ENCODE data around the gene LGR6. TPM values are rescaled to one million over a fixed set of nuclear protein-coding genes. Genes with fewer than 3 reads are reported as not detected.

Gene LGR6
- total RNA-seq, 4 donors from 2014 or later, result 0.53 to 3.3 (median 2.3) TPM

DNA sequence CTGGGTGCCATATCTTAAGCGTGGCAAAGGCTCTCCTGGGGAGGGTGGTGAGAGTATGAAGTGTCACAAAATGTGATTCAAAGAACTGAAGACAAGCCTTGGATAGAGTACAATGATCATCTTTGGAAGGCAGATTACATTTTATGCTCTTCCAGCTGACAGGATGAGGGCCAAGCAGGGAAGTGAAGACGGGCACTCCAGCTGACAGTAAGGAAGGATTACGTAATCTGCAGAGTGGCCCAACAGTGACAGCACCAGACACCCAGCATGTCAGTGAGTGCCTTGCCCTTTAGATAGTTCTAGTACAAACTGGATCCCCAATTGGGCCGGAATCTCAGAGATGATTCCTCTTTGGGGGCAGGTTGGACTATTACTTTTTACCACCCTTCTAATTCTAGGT is 95.4 kb downstream of the LGR6 start:
- Histone ChIP-seq H3K27me3 (no peaks in the 10 kb centered on the region), H3K9me3 (no peaks in the 10 kb centered on the region), H3K4me3 (no peak overlapping the region), H3K36me3 (no peaks in the 10 kb centered on the region), H3K27ac (no peak overlapping the region), H3K4me1 (no peaks in the 10 kb centered on the region)
- TF ChIP-seq, protein P1, sequence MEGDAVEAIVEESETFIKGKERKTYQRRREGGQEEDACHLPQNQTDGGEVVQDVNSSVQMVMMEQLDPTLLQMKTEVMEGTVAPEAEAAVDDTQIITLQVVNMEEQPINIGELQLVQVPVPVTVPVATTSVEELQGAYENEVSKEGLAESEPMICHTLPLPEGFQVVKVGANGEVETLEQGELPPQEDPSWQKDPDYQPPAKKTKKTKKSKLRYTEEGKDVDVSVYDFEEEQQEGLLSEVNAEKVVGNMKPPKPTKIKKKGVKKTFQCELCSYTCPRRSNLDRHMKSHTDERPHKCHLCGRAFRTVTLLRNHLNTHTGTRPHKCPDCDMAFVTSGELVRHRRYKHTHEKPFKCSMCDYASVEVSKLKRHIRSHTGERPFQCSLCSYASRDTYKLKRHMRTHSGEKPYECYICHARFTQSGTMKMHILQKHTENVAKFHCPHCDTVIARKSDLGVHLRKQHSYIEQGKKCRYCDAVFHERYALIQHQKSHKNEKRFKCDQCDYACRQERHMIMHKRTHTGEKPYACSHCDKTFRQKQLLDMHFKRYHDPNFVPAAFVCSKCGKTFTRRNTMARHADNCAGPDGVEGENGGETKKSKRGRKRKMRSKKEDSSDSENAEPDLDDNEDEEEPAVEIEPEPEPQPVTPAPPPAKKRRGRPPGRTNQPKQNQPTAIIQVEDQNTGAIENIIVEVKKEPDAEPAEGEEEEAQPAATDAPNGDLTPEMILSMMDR (IDR thresholded peaks at IDR 0.05), result no peak
- no peak for TF ChIP-seq POLR2A (IDR thresholded peaks at IDR 0.05)
- no peak for DNase-seq

DNA sequence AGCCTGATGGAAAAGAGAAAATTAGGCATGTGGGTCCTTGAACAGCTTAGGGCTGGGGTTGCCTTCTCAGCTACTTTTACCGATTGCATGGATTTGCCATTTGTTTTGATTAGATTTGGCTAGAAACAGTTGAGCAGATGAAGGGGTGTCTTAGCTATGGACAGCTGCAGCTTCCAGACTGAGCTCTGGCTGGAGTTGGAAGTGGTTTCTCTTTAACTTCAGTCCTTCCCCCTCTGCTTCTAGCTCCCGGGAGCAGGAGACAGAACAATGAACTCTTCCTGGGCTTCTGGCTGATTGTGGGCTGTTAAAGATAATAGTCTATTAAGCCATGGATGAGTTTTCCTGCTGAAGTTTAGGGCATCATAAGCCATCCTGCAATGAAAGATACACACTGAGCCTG is 97.4 kb downstream of the LGR6 start:
- no peak for DNase-seq
- TF ChIP-seq, protein P1 (IDR thresholded peaks at IDR 0.05), result no peak
- TF ChIP-seq POLR2A (IDR thresholded peaks at IDR 0.05), result no peak
- H3K4me1 ChIP-seq, result no peaks in the 10 kb centered on the region
- H3K27ac ChIP-seq, result no peak overlapping the region
- no peaks in the 10 kb centered on the region for H3K27me3 ChIP-seq
- H3K36me3 ChIP-seq, result no peaks in the 10 kb centered on the region
- no peak overlapping the region for H3K4me3 ChIP-seq
- no peaks in the 10 kb centered on the region for H3K9me3 ChIP-seq

DNA sequence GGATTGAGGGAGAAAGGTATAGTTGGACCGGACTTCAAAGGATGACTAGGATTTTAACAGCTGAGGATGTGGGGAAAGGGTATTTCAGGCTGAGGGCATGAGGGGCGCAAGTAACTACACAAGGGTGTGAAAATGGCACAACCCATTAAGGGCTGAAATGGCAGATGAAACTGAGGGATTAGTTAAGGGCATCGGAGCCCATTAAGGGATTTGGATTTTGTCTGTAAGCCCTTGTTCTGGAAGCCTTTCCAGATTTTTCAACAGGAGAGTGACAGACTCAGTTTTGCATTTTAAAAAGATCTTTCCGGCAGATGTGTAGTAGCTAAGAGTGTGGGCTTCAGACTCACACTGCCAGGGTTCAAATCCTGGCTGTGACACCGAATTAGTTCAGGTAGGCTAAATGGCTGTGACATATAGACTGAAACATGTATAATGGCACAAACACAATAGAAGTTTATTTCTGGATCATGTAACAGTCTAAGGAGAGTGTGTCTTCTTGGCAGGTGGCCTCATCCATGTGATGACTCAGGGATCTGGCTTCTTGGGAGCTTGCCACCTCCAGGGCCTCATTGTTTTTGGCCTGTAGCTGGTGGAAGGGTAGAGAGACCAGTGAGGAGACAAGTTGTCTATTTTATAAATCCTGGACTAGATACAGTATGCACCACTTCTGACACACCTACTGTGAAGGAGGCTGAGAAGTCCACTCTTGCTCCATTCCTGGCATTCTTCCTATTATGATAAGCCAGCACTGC is 98.5 kb downstream of the LGR6 start:
- TF ChIP-seq, protein P1 (IDR thresholded peaks at IDR 0.05), result no peak
- no peak for TF ChIP-seq POLR2A (IDR thresholded peaks at IDR 0.05)
- Histone ChIP-seq H3K9me3 (no peaks in the 10 kb centered on the region), H3K36me3 (no peaks in the 10 kb centered on the region), H3K4me1 (no peaks in the 10 kb centered on the region), H3K4me3 (no peak overlapping the region), H3K27me3 (no peaks in the 10 kb centered on the region), H3K27ac (no peak overlapping the region)
- no peak for DNase-seq

DNA sequence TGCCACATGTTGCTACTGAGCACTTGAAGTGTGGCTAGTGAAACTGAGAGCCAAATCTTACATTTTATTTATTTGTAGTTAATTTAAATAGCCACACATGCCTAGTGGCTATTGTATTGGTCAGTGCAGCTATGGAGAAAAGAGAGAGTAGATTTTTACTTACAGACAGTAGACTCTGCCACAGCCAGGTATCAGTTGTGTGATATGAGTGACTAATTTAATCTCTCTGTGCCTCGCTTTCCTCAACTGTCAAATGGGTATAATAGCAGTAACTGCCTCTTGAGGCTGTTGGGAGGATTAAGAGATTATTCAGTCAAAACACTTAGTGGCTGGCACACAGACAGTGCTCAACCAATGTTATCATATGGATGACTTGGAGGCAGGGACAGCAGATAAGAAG is 99.2 kb downstream of the LGR6 start:
- Histone ChIP-seq H3K36me3 (no peaks in the 10 kb centered on the region), H3K27ac (no peak overlapping the region), H3K4me3 (no peak overlapping the region), H3K27me3 (no peaks in the 10 kb centered on the region), H3K4me1 (no peaks in the 10 kb centered on the region), H3K9me3 (no peaks in the 10 kb centered on the region)
- DNase-seq, result no peak
- TF ChIP-seq POLR2A (IDR thresholded peaks at IDR 0.05), result no peak
- TF ChIP-seq, protein P1 (IDR thresholded peaks at IDR 0.05), result no peak

DNA sequence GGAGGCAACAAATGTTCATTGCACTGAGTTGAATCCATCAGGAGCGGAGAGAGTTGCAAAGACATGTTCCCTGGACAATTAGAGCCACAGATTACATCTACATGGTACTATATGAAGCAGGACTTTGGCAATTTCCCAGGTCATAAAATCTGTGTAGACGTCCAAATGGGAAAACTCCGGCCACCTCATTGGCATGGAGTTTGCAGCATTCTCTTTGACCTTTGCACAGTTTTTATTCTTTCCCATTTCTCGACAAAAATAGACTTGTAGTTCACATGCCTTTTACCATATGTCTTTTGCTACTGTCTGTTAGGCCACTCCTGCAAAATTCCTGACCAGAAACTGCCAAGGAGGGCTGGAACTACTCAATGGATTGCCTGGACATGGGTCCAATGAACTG is 100.0 kb downstream of the LGR6 start:
- H3K27ac ChIP-seq, result no peak overlapping the region
- DNase-seq, result no peak
- no peak for TF ChIP-seq POLR2A (IDR thresholded peaks at IDR 0.05)
- TF ChIP-seq, protein P1 (IDR thresholded peaks at IDR 0.05), result no peak

More for the DNA sequence above, 100.0 kb downstream of the LGR6 start:
- H3K9me3 ChIP-seq, result no peaks in the 10 kb centered on the region
- no peaks in the 10 kb centered on the region for H3K4me1 ChIP-seq
- no peaks in the 10 kb centered on the region for H3K36me3 ChIP-seq
- no peaks in the 10 kb centered on the region for H3K27me3 ChIP-seq
- no peak overlapping the region for H3K4me3 ChIP-seq

All from Peyer's patch (tissue), 4 donors.